ENCODE results near the gene LHX3.

LHX3 gene

DNA sequence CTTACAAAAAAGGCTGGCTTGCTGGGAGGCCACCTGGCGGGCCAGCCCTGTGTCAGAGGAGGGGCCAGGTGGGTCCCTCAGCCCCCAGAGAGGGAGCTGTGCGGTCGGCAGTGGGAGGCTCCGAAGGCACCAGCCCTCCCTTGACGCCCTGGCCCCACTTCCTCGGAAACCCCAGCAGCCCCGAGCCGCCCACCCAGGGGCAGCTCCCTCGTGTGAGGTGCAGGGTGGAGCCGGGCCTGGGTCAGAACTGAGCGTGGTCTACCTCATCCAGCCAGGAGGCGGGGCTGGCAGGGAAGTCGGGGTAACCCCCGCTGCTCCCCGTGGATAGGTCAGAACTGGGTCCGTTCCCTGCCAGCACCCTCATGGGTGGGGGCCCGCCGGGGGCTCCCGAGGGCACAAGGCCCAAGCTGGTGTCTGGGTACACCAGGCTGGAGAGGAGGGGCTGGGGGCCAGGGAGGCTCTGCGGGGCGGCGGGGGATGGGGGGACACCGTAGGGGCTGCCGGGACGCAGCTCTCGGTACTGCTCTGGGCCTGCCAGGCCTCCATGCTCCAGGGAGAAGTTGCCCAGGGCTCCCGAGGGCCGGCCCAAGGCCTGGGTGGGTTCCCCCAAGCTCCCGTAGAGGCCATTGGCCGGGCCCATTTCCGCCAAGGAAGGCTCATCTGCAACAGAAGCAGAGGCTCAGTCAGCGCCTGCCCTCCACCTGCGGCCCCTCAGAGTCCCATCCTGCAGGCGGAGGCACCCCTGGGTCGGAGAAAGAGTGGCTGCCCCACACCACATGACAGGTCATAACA, 7.6 kb downstream of the LHX3 start:
- peaks cover 85% of the 10 kb centered on the region for H3K27me3 ChIP-seq (ENCODE audit: insufficient read depth, poor library complexity, severe bottlenecking)
- TF ChIP-seq GABPA (IDR thresholded peaks at IDR 0.05; ENCODE audit: low read depth) (no peak), SPI1 (IDR thresholded peaks at IDR 0.05; ENCODE audit: borderline replicate concordance, low read depth) (no peak), POLR2AphosphoS5 (IDR thresholded peaks at IDR 0.05; ENCODE audit: low read depth) (no peak)
- TF ChIP-seq, protein P1, sequence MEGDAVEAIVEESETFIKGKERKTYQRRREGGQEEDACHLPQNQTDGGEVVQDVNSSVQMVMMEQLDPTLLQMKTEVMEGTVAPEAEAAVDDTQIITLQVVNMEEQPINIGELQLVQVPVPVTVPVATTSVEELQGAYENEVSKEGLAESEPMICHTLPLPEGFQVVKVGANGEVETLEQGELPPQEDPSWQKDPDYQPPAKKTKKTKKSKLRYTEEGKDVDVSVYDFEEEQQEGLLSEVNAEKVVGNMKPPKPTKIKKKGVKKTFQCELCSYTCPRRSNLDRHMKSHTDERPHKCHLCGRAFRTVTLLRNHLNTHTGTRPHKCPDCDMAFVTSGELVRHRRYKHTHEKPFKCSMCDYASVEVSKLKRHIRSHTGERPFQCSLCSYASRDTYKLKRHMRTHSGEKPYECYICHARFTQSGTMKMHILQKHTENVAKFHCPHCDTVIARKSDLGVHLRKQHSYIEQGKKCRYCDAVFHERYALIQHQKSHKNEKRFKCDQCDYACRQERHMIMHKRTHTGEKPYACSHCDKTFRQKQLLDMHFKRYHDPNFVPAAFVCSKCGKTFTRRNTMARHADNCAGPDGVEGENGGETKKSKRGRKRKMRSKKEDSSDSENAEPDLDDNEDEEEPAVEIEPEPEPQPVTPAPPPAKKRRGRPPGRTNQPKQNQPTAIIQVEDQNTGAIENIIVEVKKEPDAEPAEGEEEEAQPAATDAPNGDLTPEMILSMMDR (IDR thresholded peaks at IDR 0.05; ENCODE audit: insufficient read depth, low read length) = no peak
- TF ChIP-seq, protein P2, sequence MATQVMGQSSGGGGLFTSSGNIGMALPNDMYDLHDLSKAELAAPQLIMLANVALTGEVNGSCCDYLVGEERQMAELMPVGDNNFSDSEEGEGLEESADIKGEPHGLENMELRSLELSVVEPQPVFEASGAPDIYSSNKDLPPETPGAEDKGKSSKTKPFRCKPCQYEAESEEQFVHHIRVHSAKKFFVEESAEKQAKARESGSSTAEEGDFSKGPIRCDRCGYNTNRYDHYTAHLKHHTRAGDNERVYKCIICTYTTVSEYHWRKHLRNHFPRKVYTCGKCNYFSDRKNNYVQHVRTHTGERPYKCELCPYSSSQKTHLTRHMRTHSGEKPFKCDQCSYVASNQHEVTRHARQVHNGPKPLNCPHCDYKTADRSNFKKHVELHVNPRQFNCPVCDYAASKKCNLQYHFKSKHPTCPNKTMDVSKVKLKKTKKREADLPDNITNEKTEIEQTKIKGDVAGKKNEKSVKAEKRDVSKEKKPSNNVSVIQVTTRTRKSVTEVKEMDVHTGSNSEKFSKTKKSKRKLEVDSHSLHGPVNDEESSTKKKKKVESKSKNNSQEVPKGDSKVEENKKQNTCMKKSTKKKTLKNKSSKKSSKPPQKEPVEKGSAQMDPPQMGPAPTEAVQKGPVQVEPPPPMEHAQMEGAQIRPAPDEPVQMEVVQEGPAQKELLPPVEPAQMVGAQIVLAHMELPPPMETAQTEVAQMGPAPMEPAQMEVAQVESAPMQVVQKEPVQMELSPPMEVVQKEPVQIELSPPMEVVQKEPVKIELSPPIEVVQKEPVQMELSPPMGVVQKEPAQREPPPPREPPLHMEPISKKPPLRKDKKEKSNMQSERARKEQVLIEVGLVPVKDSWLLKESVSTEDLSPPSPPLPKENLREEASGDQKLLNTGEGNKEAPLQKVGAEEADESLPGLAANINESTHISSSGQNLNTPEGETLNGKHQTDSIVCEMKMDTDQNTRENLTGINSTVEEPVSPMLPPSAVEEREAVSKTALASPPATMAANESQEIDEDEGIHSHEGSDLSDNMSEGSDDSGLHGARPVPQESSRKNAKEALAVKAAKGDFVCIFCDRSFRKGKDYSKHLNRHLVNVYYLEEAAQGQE (IDR thresholded peaks at IDR 0.05; ENCODE audit: insufficient replicate concordance, low read depth) = no peak
- no peak overlapping the region for H3K27ac ChIP-seq (replicated peaks)
- H3K4me3 ChIP-seq (replicated peaks; ENCODE audit: insufficient read depth, low read length) = no peak overlapping the region
- no peak for DNase-seq (ENCODE audit: low read depth in 1 of 2, low spot score in 1 of 2)

DNA sequence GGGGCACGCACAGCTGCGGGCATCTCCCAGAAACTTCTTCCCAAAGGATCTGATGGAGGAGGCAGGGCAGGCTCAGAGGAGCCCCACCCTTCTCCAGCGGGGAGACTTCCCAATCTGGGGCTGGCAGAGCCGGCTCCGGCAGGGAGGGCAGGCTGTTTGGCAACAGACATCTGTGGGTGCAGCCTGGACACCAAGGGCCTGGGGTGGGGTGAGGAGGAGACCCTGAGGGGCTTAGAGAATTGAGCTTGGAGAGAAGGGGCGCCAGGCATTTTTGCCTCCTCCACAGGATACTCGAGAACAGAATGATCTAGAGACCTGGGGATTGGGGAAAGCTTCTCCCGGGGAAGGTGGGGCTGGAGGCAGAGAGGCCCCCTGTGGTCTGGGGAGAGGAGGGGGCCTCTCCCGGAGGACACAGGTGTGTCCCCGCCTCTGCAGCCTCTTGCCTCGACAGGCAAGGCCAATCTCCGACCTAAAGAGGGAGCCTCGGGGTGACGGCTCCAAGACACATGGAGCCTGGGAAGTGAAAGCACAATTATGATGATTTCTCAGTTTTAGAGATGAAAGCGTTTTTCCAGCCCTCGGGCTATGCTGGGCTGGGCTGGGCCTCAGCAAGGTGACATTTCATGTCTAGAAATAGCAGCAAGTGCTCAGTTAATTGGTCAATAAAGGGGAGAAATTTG, 8.4 kb downstream of the LHX3 start:
- H3K27ac ChIP-seq (replicated peaks) = no peak overlapping the region
- no peak for DNase-seq (ENCODE audit: low read depth in 1 of 2, low spot score in 1 of 2)
- peaks cover 87% of the 10 kb centered on the region for H3K27me3 ChIP-seq (ENCODE audit: insufficient read depth, poor library complexity, severe bottlenecking)
- no peak overlapping the region for H3K4me3 ChIP-seq (replicated peaks; ENCODE audit: insufficient read depth, low read length)
- no peak for TF ChIP-seq GABPA (IDR thresholded peaks at IDR 0.05; ENCODE audit: low read depth)
- TF ChIP-seq SPI1 (IDR thresholded peaks at IDR 0.05; ENCODE audit: borderline replicate concordance, low read depth) = no peak
- TF ChIP-seq, protein P1 (IDR thresholded peaks at IDR 0.05; ENCODE audit: insufficient read depth, low read length) = no peak
- no peak for TF ChIP-seq POLR2AphosphoS5 (IDR thresholded peaks at IDR 0.05; ENCODE audit: low read depth)
- TF ChIP-seq, protein P2 (IDR thresholded peaks at IDR 0.05; ENCODE audit: insufficient replicate concordance, low read depth) = no peak

DNA sequence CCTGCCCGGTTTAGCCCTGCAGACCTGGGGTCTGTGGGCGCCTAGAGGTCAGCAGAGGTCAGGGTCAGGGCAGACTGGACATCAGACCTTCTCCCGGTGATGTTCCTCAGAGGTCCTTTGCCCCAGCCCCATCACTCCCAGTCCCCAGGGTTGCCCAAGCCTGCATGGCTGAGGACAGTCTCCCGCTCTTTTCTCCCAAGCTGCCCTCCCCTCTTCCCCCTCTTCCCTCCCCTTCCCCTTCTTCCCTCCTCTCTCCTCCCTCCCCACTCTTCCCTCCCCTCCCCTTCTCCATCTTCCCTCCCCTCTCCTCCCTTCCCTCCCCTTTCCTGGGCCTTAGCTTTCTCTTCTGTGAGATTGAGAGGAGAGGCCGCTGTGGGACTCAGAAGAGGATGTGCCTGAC, 10.4 kb downstream of the LHX3 start:
- TF ChIP-seq, protein P2 (IDR thresholded peaks at IDR 0.05; ENCODE audit: insufficient replicate concordance, low read depth) = no peak
- no peak for TF ChIP-seq SPI1 (IDR thresholded peaks at IDR 0.05; ENCODE audit: borderline replicate concordance, low read depth)
- no peak for TF ChIP-seq GABPA (IDR thresholded peaks at IDR 0.05; ENCODE audit: low read depth)
- TF ChIP-seq, protein P1 (IDR thresholded peaks at IDR 0.05; ENCODE audit: insufficient read depth, low read length) = no peak
- no peak for TF ChIP-seq POLR2AphosphoS5 (IDR thresholded peaks at IDR 0.05; ENCODE audit: low read depth)
- no peak for DNase-seq (ENCODE audit: low read depth in 1 of 2, low spot score in 1 of 2)
- no peak overlapping the region for H3K27ac ChIP-seq (replicated peaks)
- no peak overlapping the region for H3K4me3 ChIP-seq (replicated peaks; ENCODE audit: insufficient read depth, low read length)
- peaks cover 80% of the 10 kb centered on the region for H3K27me3 ChIP-seq (ENCODE audit: insufficient read depth, poor library complexity, severe bottlenecking)
